RCC 7860 (cell line): Measurements from ENCODE around the gene MARCHF10.

Source experiments
- DNase-seq: peaks from one replicate; pipeline ENCODE4 v3.0.0-alpha.2; 2015; ENCODE audit warnings: low spot score
- FAIRE-seq: peaks from 2 replicates; lab custom pipeline; 2012; peaks lifted over from hg19 to GRCh38; lab: Jason Lieb, UNC

The MARCHF10 gene

GRCh38 chr17:62664336-62665120 lies 143.6 kb downstream of the MARCHF10 start:
- FAIRE-seq, result no peak
- DNase-seq, result no peak

GRCh38 chr17:62663304-62663703 lies 144.8 kb downstream of the MARCHF10 start:
- DNase-seq, result no peak
- no peak for FAIRE-seq

GRCh38 chr17:62662855-62663254 lies 145.3 kb downstream of the MARCHF10 start:
- FAIRE-seq, result no peak
- no peak for DNase-seq

GRCh38 chr17:62661337-62661736 lies 146.8 kb downstream of the MARCHF10 start:
- no peak for FAIRE-seq

GRCh38 chr17:62660629-62661118 lies 147.4 kb downstream of the MARCHF10 start:
- FAIRE-seq, result no peak
- DNase-seq, result no peak

More at GRCh38 chr17:62661337-62661736, 146.8 kb downstream of the MARCHF10 start:
- DNase-seq, result no peak

- FAIRE-seq (no peak), DNase-seq (no peak)
Observed at GRCh38 chr17:62658136-62658920, 149.8 kb downstream of the MARCHF10 start.

- FAIRE-seq (no peak), DNase-seq (no peak)
Observed at GRCh38 chr17:62657690-62658089, 150.4 kb downstream of the MARCHF10 start.

- DNase-seq, result no peak
- FAIRE-seq, result no peak
Observed at GRCh38 chr17:62657145-62657665, 150.9 kb downstream of the MARCHF10 start.

GRCh38 chr17:62656446-62656845 lies 151.7 kb downstream of the MARCHF10 start:
- DNase-seq, result no peak

GRCh38 chr17:62655656-62656055 lies 152.5 kb downstream of the MARCHF10 start:
- no peak for DNase-seq
- no peak for FAIRE-seq

More at GRCh38 chr17:62656446-62656845, 151.7 kb downstream of the MARCHF10 start:
- no peak for FAIRE-seq

GRCh38 chr17:62653826-62654761 lies 154.0 kb downstream of the MARCHF10 start:
- FAIRE-seq (no peak), DNase-seq (no peak)

- no peak for FAIRE-seq
- peak; percentile 80 for DNase-seq
Observed at GRCh38 chr17:62653002-62653825, 154.9 kb downstream of the MARCHF10 start.

- FAIRE-seq (peak; percentile 79), DNase-seq (peak; percentile 89)
Observed at GRCh38 chr17:62652251-62653001, 155.7 kb downstream of the MARCHF10 start.
